ENCODE results near the gene GARIN5B. TPM values are rescaled to one million over a fixed set of nuclear protein-coding genes. Genes with fewer than 3 reads are reported as not detected.

GARIN5B gene
- total and polyA plus RNA-seq, 2 experiments from 2014 or later, result not detected

DNA sequence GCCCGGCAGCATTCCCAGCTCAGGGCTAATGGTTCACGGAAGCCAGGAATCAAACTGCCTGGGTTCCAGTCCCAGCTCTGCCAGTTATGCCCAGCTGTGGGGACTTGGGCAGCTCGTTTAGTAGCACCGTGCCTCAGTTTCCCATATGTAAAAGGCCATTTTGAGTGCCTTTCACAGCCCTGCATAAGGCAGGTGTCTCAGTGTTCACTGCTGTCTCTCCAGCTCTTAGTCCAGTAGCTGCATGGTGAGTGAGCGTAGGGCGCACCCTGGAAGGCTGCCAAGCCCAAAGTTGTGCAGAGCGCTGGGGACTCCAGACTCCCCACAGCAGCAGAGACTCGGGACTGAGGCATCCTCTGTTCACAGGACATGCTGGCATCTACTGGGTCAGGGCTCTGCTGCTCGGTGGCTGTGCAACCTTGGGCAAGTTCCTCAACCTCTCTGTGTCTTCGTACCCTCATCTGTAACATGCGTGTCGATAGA is 28.2 kb upstream of the GARIN5B start:
- 66 to 70% methylated on average over 12 of the region's 12 CpGs for WGBS, 2 experiments (ENCODE audit: low coverage in 1 of 2, low lambda C conversion rate in 2 of 2, missing lambda C conversion rate in 2 of 2)
- in situ Hi-C loops (cut with MboI), result no loop called here
- Histone ChIP-seq H3K4me1 (ENCODE audit: insufficient read depth) (peaks cover 20% of the 10 kb centered on the region; the same call in 1 of the 2 replicates), H3K36me3 (ENCODE audit: low read depth) (peaks cover 27% of the 10 kb centered on the region; the same call in 1 of the 2 replicates), H3K9ac (no peak overlapping the region), H3K9me2 (ENCODE audit: insufficient read depth) (no peaks in the 10 kb centered on the region), H3K4me3 (no peak overlapping the region), H2AFZ (no peak overlapping the region), H3K79me2 (ENCODE audit: insufficient read depth) (peaks cover 50% of the 10 kb centered on the region), H3F3A (ENCODE audit: insufficient read depth) (peaks cover 43% of the 10 kb centered on the region), H4K20me1 (ENCODE audit: insufficient read depth) (peaks cover 16% of the 10 kb centered on the region; the same call in 1 of the 2 replicates), H3K27ac (no peak overlapping the region), H3K4me2 (ENCODE audit: unreplicated experiment) (no peak overlapping the region), H3K27me3 (replicated peaks; ENCODE audit: insufficient read depth) (no peaks in the 10 kb centered on the region), H3K9me3 (ENCODE audit: low read depth) (no peaks in the 10 kb centered on the region)
- no peak for TF ChIP-seq EZH2 (IDR thresholded peaks at IDR 0.05; ENCODE audit: insufficient read depth, poor library complexity, severe bottlenecking)
- no peak for DNase-seq

DNA sequence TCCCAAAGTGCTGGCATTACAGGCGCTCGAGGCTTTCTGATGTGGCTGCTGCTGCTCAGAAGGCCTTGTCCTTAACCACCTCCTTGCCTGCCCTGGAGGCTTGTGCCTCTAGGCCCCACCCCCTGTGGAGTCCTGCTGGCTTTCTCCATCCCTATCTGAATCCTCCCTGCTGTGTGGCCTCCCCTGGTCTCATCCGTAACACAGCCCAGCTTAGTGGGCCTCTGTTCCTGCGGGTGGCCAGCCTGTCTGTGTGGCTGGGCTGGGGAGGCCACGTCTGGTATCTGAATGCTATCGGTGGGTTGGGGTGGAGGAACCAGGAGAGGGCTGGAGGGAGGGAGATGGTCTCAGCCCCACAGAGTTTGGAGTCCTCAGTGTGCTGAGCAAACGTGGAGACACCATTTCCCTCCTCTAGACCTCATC is 27.4 kb upstream of the GARIN5B start:
- 77 to 81% methylated on average over 7 of the region's 7 CpGs for WGBS, 2 experiments (ENCODE audit: low coverage in 1 of 2, low lambda C conversion rate in 2 of 2, missing lambda C conversion rate in 2 of 2)
- no peak overlapping the region for H2AFZ ChIP-seq
- H3K36me3 ChIP-seq (ENCODE audit: low read depth), result peaks cover 27% of the 10 kb centered on the region; the same call in 1 of the 2 replicates
- no peak overlapping the region for H3K27ac ChIP-seq
- H3K27me3 ChIP-seq (replicated peaks; ENCODE audit: insufficient read depth), result no peaks in the 10 kb centered on the region
- peaks cover 20% of the 10 kb centered on the region; the same call in 1 of the 2 replicates for H3K4me1 ChIP-seq (ENCODE audit: insufficient read depth)
- no peaks in the 10 kb centered on the region for H3K9me3 ChIP-seq (ENCODE audit: low read depth)
- H4K20me1 ChIP-seq (ENCODE audit: insufficient read depth), result peaks cover 16% of the 10 kb centered on the region; the same call in 1 of the 2 replicates
- peaks cover 43% of the 10 kb centered on the region for H3F3A ChIP-seq (ENCODE audit: insufficient read depth)
- H3K9ac ChIP-seq, result no peak overlapping the region
- H3K4me3 ChIP-seq, result no peak overlapping the region
- no peaks in the 10 kb centered on the region for H3K9me2 ChIP-seq (ENCODE audit: insufficient read depth)
- no peak for TF ChIP-seq EZH2phosphoT487 (IDR thresholded peaks at IDR 0.05; ENCODE audit: insufficient read depth, low read depth)
- no peak for TF ChIP-seq EZH2 (IDR thresholded peaks at IDR 0.05; ENCODE audit: insufficient read depth, poor library complexity, severe bottlenecking)
- H3K79me2 ChIP-seq (ENCODE audit: insufficient read depth), result peaks cover 54% of the 10 kb centered on the region
- in situ Hi-C loops (cut with MboI), result no loop called here
- no peak for DNase-seq
- no peak overlapping the region for H3K4me2 ChIP-seq (ENCODE audit: unreplicated experiment)

DNA sequence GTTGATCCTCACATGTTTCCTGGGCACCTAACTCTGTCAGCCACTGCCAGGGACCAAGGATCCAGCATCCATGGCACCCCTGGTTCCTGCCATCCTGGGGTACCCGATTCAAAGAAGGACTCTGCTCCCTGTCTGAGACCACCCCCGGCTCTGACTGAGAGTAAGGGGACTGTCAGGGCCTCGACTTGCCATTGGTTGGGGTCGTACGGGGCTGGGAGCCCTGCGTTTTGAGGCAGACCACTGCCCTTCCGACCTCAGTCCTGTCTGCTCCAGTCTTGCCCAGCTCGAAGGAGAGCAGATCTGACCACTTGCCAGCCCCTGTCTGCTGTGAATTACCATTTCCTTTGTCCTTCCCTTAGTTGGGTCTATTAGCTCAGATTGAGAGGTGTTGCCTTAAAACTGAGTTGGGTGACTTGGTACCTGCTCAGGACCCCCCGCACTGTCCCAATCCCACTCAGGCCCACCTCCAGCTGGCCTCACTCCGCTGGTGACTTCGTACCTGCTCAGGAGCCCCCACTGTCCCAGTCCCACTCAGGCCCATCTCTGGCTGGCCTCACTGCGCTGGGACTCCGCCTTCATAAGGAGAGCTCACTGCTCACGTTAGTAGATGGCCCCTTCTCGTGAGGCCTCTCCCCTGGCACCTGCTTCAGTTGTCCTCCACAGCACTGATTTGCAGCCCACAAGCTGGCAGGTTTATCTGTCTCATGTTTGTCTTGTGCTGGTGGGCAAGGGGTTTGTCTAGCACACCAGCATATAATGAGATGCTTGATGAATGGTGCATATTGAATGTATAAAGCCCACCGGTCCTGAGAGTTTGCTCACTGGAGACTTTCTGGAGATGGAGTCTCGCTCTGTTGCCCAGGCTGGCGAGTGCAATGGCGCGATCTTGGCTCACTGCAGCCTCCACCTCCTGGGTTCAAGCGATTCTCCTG is 26.6 kb upstream of the GARIN5B start:
- Histone ChIP-seq H4K20me1 (ENCODE audit: insufficient read depth) (peaks cover 16% of the 10 kb centered on the region; the same call in 1 of the 2 replicates), H3K9ac (peak overlapping the region; percentile 92; the same call in 1 of the 2 replicates), H3K4me2 (ENCODE audit: unreplicated experiment) (no peak overlapping the region), H2AFZ (no peak overlapping the region), H3K9me3 (ENCODE audit: low read depth) (no peaks in the 10 kb centered on the region), H3F3A (ENCODE audit: insufficient read depth) (peaks cover 43% of the 10 kb centered on the region), H3K4me3 (no peak overlapping the region), H3K79me2 (ENCODE audit: insufficient read depth) (peaks cover 54% of the 10 kb centered on the region), H3K36me3 (ENCODE audit: low read depth) (peaks cover 27% of the 10 kb centered on the region; the same call in 1 of the 2 replicates), H3K9me2 (ENCODE audit: insufficient read depth) (no peaks in the 10 kb centered on the region), H3K4me1 (ENCODE audit: insufficient read depth) (peaks cover 25% of the 10 kb centered on the region), H3K27me3 (replicated peaks; ENCODE audit: insufficient read depth) (no peaks in the 10 kb centered on the region), H3K27ac (no peak overlapping the region)
- no peak for DNase-seq
- WGBS, 2 experiments (ENCODE audit: low coverage in 1 of 2, low lambda C conversion rate in 2 of 2, missing lambda C conversion rate in 2 of 2), result 84% methylated on average over 21 of the region's 21 CpGs
- in situ Hi-C loops (cut with MboI), result no loop called here
- TF ChIP-seq EZH2 (IDR thresholded peaks at IDR 0.05; ENCODE audit: insufficient read depth, poor library complexity, severe bottlenecking), result no peak
- no peak for TF ChIP-seq EZH2phosphoT487 (IDR thresholded peaks at IDR 0.05; ENCODE audit: insufficient read depth, low read depth)

DNA sequence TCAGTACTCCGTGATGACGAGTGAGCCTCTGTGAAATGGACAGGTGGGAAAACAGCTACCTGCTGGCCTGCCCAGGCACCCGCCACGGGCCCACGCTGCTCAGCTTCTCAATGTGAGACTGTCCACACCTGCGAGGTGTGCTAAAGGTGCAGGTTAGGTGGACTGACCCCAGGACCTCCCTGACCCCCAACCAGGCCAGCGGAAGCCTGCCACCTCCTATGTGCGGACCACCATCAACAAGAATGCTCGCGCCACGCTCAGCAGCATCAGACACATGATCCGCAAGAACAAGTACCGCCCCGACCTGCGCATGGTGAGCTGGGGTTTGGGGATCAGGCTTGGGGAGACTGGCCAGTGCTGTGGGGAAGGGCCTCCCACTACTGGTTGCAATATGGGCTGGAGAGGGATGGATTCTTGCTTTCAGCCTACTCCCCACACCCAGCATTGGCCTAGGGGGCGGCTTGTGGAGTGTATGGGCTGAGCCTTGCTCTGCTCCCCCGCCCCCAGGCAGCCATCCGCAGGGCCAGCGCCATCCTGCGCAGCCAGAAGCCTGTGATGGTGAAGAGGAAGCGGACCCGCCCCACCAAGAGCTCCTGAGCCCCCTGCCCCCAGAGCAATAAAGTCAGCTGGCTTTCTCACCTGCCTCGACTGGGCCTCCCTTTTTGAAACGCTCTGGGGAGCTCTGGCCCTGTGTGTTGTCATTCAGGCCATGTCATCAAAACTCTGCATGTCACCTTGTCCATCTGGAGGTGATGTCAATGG is 24.9 kb upstream of the GARIN5B start:
- Histone ChIP-seq H3K27ac (0 out of 2 replicates have a peak overlapping the region, but pooled peaks have one; percentile 68), H3K27me3 (replicated peaks; ENCODE audit: insufficient read depth) (no peaks in the 10 kb centered on the region), H3F3A (ENCODE audit: insufficient read depth) (peaks cover 40% of the 10 kb centered on the region), H2AFZ (no peak overlapping the region), H4K20me1 (ENCODE audit: insufficient read depth) (peaks cover 16% of the 10 kb centered on the region; the same call in 1 of the 2 replicates), H3K4me1 (ENCODE audit: insufficient read depth) (peaks cover 33% of the 10 kb centered on the region), H3K4me3 (peak overlapping the region; percentile 94), H3K9ac (peak overlapping the region; percentile 92), H3K9me2 (ENCODE audit: insufficient read depth) (no peaks in the 10 kb centered on the region), H3K9me3 (ENCODE audit: low read depth) (no peaks in the 10 kb centered on the region), H3K4me2 (ENCODE audit: unreplicated experiment) (peak overlapping the region; percentile 95), H3K36me3 (ENCODE audit: low read depth) (peaks cover 27% of the 10 kb centered on the region; the same call in 1 of the 2 replicates), H3K79me2 (ENCODE audit: insufficient read depth) (peaks cover 54% of the 10 kb centered on the region)
- in situ Hi-C loops (cut with MboI), result no loop called here
- 87 to 90% methylated on average over 20 of the region's 24 CpGs for WGBS, 2 experiments (ENCODE audit: low coverage in 1 of 2, low lambda C conversion rate in 2 of 2, missing lambda C conversion rate in 2 of 2)
- DNase-seq, result no peak
- no peak for TF ChIP-seq EZH2phosphoT487 (IDR thresholded peaks at IDR 0.05; ENCODE audit: insufficient read depth, low read depth)
- TF ChIP-seq EZH2 (IDR thresholded peaks at IDR 0.05; ENCODE audit: insufficient read depth, poor library complexity, severe bottlenecking), result no peak
